ENCODE measurements around the gene BRINP1. TPM values are rescaled to one million over a fixed set of nuclear protein-coding genes. Genes with fewer than 3 reads are reported as not detected.

Gene BRINP1
- total and polyA plus RNA-seq, 10 of the 15 experiments (the other 5 are each of a cell fraction or from before 2014, with no cell fraction given), result not detected

GRCh38 chr9:119349351-119349825 lies 19.8 kb downstream of the BRINP1 start (continued):
- TF ChIP-seq TCF7 (IDR thresholded peaks at IDR 0.05; ENCODE audit: borderline replicate concordance), result no peak
- no peak for TF ChIP-seq NFYA (IDR thresholded peaks at IDR 0.05; ENCODE audit: borderline replicate concordance, low read depth, low read length)

DNA sequence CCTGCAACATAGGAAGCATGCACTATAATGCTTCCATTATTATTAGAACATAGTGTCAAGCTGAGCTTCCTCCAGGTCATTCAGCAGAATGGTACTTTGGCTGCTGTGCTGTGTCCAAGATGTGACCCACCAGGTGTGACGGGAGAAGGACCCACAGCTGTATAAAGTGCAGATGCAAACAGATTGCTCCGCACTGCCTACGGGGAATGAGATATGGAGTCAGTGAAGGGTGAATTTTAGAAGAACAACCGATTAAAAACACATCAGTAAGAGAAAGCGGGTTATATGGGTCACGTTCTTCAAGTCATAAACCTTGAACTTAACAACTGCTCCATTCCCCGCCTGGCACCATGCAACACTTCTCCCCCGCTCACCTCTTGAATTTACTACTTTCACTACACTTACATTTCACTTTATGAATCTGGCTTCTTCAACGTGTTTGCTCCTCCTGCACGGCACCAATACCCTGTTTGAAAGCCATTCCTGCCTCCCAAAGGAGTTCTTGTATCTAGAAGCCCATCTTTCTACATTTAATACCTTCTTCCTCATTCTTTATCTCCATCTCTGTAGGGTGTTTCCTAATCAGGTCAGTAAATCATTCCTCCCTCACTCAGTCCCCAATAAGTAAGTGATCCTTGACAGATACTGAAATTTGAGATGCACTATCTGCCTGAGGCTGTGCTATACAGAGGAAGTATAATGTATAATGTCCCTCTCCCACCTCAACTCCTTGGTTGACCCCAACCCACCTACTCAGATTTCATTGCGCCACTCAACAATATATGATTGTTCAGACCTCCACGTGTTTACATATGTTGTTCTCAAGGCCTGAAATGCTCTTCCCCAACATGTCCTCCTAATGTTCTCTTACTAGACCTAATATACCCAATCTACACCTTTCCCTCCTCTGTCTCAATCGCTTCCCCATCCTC lies 25.9 kb downstream of the BRINP1 start:
- Histone ChIP-seq H3K9me3 (replicated peaks; ENCODE audit: control insufficient read depth, insufficient read depth, low read length) (no peaks in the 10 kb centered on the region), H4K20me1 (ENCODE audit: control insufficient read depth, insufficient read depth) (no peaks in the 10 kb centered on the region), H3K79me2 (ENCODE audit: control insufficient read depth, insufficient read depth, low read length) (no peaks in the 10 kb centered on the region), H2AFZ (ENCODE audit: control insufficient read depth, low read depth, low read length) (no peak overlapping the region), H3K27me3 (replicated peaks in 1 of 2; ENCODE audit: control insufficient read depth in 2 of 2, insufficient read depth in 2 of 2, low read length in 1 of 2) (no peaks in the 10 kb centered on the region), H3K27ac (ENCODE audit: control insufficient read depth, insufficient read depth) (no peak overlapping the region), H3K36me3 (ENCODE audit: control insufficient read depth in 2 of 2, insufficient read depth in 2 of 2, low read length in 1 of 2) (no peaks in the 10 kb centered on the region), H3K4me1 (ENCODE audit: control insufficient read depth, insufficient read depth, low read length) (no peaks in the 10 kb centered on the region), H3K9ac (ENCODE audit: control insufficient read depth, insufficient read depth, low read length) (no peak overlapping the region), H3K4me3 (no peak overlapping the region), H3K4me2 (ENCODE audit: control insufficient read depth, insufficient read depth) (no peak overlapping the region)
- ChIA-PET SMC1A (ENCODE audit: uncharacterized antibody, unreplicated experiment) (no interaction called here), RAD21 (ENCODE audit: unreplicated experiment) (no interaction called here), CTCF (no interaction called here), POLR2A (no interaction called here)
- no peak for DNase-seq (ENCODE audit: low read depth, low spot score)
- 35% methylated on average over 13 of the region's 13 CpGs for WGBS (ENCODE audit: insufficient coverage, insufficient replicate concordance, low lambda C conversion rate, missing lambda C conversion rate)
- TF ChIP-seq RB1 (IDR thresholded peaks at IDR 0.05; ENCODE audit: borderline replicate concordance) (no peak), PML (IDR thresholded peaks at IDR 0.05; ENCODE audit: low read length) (no peak), HDGF (IDR thresholded peaks at IDR 0.05) (no peak), ZBED1 (IDR thresholded peaks at IDR 0.05; ENCODE audit: borderline replicate concordance) (no peak), ZNF24 (IDR thresholded peaks at IDR 0.05) (no peak), KLF5 (IDR thresholded peaks at IDR 0.05; ENCODE audit: partially characterized antibody) (no peak)
- TF ChIP-seq, protein P1, sequence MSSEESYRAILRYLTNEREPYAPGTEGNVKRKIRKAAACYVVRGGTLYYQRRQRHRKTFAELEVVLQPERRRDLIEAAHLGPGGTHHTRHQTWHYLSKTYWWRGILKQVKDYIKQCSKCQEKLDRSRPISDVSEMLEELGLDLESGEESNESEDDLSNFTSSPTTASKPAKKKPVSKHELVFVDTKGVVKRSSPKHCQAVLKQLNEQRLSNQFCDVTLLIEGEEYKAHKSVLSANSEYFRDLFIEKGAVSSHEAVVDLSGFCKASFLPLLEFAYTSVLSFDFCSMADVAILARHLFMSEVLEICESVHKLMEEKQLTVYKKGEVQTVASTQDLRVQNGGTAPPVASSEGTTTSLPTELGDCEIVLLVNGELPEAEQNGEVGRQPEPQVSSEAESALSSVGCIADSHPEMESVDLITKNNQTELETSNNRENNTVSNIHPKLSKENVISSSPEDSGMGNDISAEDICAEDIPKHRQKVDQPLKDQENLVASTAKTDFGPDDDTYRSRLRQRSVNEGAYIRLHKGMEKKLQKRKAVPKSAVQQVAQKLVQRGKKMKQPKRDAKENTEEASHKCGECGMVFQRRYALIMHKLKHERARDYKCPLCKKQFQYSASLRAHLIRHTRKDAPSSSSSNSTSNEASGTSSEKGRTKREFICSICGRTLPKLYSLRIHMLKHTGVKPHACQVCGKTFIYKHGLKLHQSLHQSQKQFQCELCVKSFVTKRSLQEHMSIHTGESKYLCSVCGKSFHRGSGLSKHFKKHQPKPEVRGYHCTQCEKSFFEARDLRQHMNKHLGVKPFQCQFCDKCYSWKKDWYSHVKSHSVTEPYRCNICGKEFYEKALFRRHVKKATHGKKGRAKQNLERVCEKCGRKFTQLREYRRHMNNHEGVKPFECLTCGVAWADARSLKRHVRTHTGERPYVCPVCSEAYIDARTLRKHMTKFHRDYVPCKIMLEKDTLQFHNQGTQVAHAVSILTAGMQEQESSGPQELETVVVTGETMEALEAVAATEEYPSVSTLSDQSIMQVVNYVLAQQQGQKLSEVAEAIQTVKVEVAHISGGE (CRISPR knock-in tag; IDR thresholded peaks at IDR 0.05), result no peak
- no TSS peak for BruUV-seq (replicated peaks)
- ATAC-seq, result no peak
- intact Hi-C loops (cut with micrococcal nuclease; ENCODE audit: unreplicated experiment), result no loop called here
- in situ Hi-C loops (cut with MboI), result no loop called here
- FAIRE-seq, result no peak

All from GM12878 (cell line).